Loucy (cell line): ENCODE results near the gene SYNJ2.

ENCODE experiments used
- H2AFZ ChIP-seq: fragments of 200-600 bp; sonication (generic); 2 replicates; pipeline ENCODE4 v1.6.0; 2016; ENCODE audit warnings: antibody characterized with exemption, mild to moderate bottlenecking, low read length, moderate library complexity
- H3F3A ChIP-seq: fragments of 200-600 bp; 2 replicates; pipeline ENCODE4 v1.6.0; 2016; ENCODE audit warnings: antibody characterized with exemption, low read depth, mild to moderate bottlenecking
- H3K27me3 ChIP-seq: fragments of 200-600 bp; sonication (generic); 2 replicates; pipeline ENCODE4 v1.6.1; 2014; ENCODE audit warnings: low read length, mild to moderate bottlenecking; ENCODE audit not compliant: insufficient read depth, poor library complexity, severe bottlenecking
- H3K36me3 ChIP-seq: fragments of 200-600 bp; sonication (generic); 2 replicates; pipeline ENCODE4 v1.6.1; 2016; ENCODE audit warnings: low read length; ENCODE audit not compliant: insufficient read depth
- H3K4me1 ChIP-seq: fragments of 200-600 bp; sonication (generic); 2 replicates; pipeline ENCODE4 v1.5.1; 2014; ENCODE audit warnings: low read length, mild to moderate bottlenecking; ENCODE audit not compliant: insufficient read depth, poor library complexity, severe bottlenecking
- H3K4me2 ChIP-seq: fragments of 200-600 bp; sonication (generic); 2 replicates; pipeline ENCODE4 v1.6.0; 2014; ENCODE audit warnings: antibody characterized with exemption, low read length, low read depth, mild to moderate bottlenecking; ENCODE audit not compliant: poor library complexity, severe bottlenecking
- H3K4me3 ChIP-seq: fragments of 200-600 bp; sonication (generic); 2 replicates; pipeline ENCODE4 v1.5.1; 2014; ENCODE audit warnings: low read length, mild to moderate bottlenecking, mixed read lengths; ENCODE audit not compliant: poor library complexity, severe bottlenecking
- H3K79me2 ChIP-seq: fragments of 200-600 bp; sonication (generic); 2 replicates; pipeline ENCODE4 v1.6.1; 2014; ENCODE audit warnings: low read length; ENCODE audit not compliant: insufficient read depth
- H3K9ac ChIP-seq: fragments of 200-600 bp; sonication (generic); 2 replicates; pipeline ENCODE4 v1.6.0; 2014; ENCODE audit warnings: mild to moderate bottlenecking, low read depth, low read length, moderate library complexity; ENCODE audit not compliant: poor library complexity, severe bottlenecking
- H3K9me2 ChIP-seq: fragments of 200-600 bp; sonication (generic); replicated peaks from 2 replicates; pipeline ENCODE4 v1.6.1; 2016; ENCODE audit warnings: low read depth, low read length, mixed read lengths
- H3K9me3 ChIP-seq: fragments of 200-600 bp; sonication (generic); 2 replicates; pipeline ENCODE4 v1.6.1; 2014; ENCODE audit warnings: mild to moderate bottlenecking, antibody characterized with exemption, low read length, low read depth; ENCODE audit not compliant: insufficient read depth
- H4K20me1 ChIP-seq: fragments of 200-600 bp; sonication (generic); 2 replicates; pipeline ENCODE4 v1.6.0; 2014; ENCODE audit warnings: antibody characterized with exemption, low read length, mild to moderate bottlenecking; ENCODE audit not compliant: insufficient read depth, poor library complexity, severe bottlenecking
- EZH2phosphoT487 ChIP-seq: fragments of 200-600 bp; IDR thresholded peaks from 2 replicates; pipeline ENCODE4 v1.6.1; 2018; ENCODE audit warnings: antibody characterized with exemption, mild to moderate bottlenecking, moderate library complexity, borderline replicate concordance
- TF ChIP-seq, protein P1 (sequence below): fragments of 200-600 bp; sonication (generic); conservative IDR thresholded peaks from 2 replicates; pipeline ENCODE4 v1.5.1; 2014; ENCODE audit warnings: mild to moderate bottlenecking, antibody characterized with exemption, low read length

The SYNJ2 gene

DNA sequence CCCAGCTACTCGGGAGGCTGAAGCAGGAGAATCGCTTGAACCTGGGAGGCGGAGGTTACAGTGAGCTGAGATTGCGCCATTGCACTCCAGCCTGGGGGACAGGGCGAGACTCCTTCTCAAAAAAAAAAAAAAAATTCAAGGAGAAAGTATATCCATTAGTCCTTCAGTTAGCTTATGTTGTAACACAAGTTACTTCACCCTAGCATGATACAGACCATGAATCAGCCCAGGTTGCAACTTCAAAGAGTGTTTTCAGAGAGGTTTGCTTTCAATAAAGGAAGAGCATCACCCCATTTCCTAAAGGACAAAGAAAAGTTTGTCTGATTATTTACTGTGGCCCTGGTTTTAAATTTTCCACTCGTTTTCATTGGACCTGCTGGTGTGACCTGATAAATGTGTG is 113.4 kb downstream of the SYNJ2 start:
- Histone ChIP-seq H3K36me3 (peaks cover 33% of the 10 kb centered on the region; the same call in 1 of the 2 replicates), H3K4me2 (no peak overlapping the region), H4K20me1 (no peaks in the 10 kb centered on the region), H2AFZ (no peak overlapping the region), H3K9me2 (no peaks in the 10 kb centered on the region), H3K4me3 (no peak overlapping the region), H3K27me3 (no peaks in the 10 kb centered on the region), H3K9ac (no peak overlapping the region), H3K9me3 (no peaks in the 10 kb centered on the region), H3F3A (no peaks in the 10 kb centered on the region), H3K79me2 (no peaks in the 10 kb centered on the region), H3K4me1 (no peaks in the 10 kb centered on the region)
- TF ChIP-seq EZH2phosphoT487 = no peak
- TF ChIP-seq, protein P1, sequence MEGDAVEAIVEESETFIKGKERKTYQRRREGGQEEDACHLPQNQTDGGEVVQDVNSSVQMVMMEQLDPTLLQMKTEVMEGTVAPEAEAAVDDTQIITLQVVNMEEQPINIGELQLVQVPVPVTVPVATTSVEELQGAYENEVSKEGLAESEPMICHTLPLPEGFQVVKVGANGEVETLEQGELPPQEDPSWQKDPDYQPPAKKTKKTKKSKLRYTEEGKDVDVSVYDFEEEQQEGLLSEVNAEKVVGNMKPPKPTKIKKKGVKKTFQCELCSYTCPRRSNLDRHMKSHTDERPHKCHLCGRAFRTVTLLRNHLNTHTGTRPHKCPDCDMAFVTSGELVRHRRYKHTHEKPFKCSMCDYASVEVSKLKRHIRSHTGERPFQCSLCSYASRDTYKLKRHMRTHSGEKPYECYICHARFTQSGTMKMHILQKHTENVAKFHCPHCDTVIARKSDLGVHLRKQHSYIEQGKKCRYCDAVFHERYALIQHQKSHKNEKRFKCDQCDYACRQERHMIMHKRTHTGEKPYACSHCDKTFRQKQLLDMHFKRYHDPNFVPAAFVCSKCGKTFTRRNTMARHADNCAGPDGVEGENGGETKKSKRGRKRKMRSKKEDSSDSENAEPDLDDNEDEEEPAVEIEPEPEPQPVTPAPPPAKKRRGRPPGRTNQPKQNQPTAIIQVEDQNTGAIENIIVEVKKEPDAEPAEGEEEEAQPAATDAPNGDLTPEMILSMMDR = no peak

DNA sequence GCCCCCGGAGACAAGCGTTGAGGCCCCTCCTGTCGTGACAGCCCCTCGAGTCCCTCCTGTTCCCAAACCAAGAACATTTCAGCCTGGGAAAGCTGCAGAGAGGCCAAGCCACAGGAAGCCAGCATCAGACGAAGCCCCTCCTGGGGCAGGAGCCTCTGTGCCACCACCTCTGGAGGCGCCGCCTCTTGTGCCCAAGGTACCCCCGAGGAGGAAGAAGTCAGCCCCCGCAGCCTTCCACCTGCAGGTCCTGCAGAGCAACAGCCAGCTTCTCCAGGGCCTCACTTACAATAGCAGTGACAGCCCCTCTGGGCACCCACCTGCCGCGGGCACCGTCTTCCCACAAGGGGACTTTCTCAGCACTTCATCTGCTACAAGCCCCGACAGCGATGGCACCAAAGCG is 114.0 kb downstream of the SYNJ2 start:
- H3K4me3 ChIP-seq = no peak overlapping the region
- no peak overlapping the region for H3K9ac ChIP-seq
- TF ChIP-seq EZH2phosphoT487 = no peak
- TF ChIP-seq, protein P1 = no peak
- peaks cover 33% of the 10 kb centered on the region; the same call in 1 of the 2 replicates for H3K36me3 ChIP-seq
- H3K4me1 ChIP-seq = no peaks in the 10 kb centered on the region
- H3K9me3 ChIP-seq = no peaks in the 10 kb centered on the region
- no peaks in the 10 kb centered on the region for H3K79me2 ChIP-seq
- H3K27me3 ChIP-seq = no peaks in the 10 kb centered on the region
- no peak overlapping the region for H3K4me2 ChIP-seq
- H3F3A ChIP-seq = no peaks in the 10 kb centered on the region
- no peaks in the 10 kb centered on the region for H3K9me2 ChIP-seq
- H2AFZ ChIP-seq = no peak overlapping the region
- H4K20me1 ChIP-seq = no peaks in the 10 kb centered on the region

DNA sequence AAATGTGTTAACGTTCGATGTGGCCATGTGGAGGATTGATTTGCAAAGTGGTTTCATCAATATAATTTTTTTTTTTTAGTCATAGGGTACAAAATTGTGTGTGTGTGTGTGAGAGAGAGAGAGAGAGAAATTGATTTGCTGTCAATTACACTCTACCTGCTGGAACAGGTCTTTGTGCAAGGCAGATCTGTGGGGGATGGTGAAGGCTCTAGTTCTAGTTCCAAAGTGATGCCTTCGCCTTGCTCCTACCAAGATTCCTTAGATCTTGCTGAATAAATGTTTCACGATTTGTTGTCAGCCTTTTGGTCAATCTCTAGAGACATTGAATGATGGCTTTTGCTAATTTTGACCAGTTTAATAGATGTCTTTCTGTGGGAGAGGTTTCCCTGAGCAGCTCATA is 121.6 kb downstream of the SYNJ2 start:
- Histone ChIP-seq H3K36me3 (no peaks in the 10 kb centered on the region), H3K9ac (no peak overlapping the region), H3F3A (no peaks in the 10 kb centered on the region), H3K4me1 (no peaks in the 10 kb centered on the region), H3K9me2 (no peaks in the 10 kb centered on the region), H3K4me3 (no peak overlapping the region), H2AFZ (no peak overlapping the region), H3K4me2 (no peak overlapping the region), H3K79me2 (no peaks in the 10 kb centered on the region), H4K20me1 (no peaks in the 10 kb centered on the region), H3K27me3 (no peaks in the 10 kb centered on the region), H3K9me3 (no peaks in the 10 kb centered on the region)
- TF ChIP-seq, protein P1 = no peak
- no peak for TF ChIP-seq EZH2phosphoT487
